GM19438 (cell line): Measurements from ENCODE around the gene GAB2.
"Not testable (repeated sequence)": the region's sequence is repeated elsewhere in the genome, so short reads cannot be mapped to it uniquely, and the experiment has no call there.

ENCODE experiments used
- ATAC-seq: cut with Tn5 transposase; IDR thresholded peaks from one replicate; pipeline ENCODE4 v1.9.1; 2021; ENCODE audit warnings: low read depth; ENCODE audit not compliant: unreplicated experiment

Gene GAB2

DNA sequence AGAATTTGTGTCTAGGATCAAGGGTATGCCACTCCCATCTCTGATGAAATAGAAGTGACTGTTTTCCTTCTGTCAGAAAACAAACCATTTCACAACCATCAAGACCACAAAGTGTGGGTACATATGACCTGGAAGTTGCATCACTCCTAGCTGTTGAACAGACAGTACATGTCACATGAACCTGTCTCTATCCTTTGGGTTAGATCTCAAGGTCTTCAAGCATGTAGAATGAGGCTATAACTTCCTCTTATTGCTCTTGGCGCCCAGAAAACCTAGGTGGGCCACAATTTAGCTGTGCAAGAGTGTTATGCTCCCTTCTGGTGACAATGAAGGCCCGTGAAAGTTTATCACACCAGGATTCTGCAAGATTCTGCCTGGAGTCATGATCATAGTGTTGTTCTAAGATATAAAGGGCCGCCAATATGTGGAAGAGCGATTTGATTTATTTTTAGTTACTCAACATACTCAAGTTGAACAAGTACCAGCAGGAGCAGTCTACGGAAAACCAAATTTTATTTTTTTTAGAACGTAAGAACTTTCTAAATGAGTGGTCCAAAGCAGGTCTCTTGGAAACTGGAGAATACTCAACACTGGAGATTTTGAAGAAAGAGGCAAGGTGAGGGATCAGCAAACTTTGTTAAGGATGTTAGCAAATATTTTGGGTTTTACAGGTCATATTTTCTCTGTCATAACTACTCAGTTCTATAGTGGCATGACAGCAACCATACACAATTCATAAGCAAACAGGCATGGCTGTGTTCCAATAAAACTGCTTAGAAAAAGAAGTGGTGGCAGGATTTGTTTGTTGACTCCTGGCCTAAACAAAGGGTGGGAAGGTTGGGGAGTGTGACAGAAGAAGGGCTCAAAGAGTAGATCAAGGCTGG lies 127.1 kb downstream of the GAB2 start:
- no peak for ATAC-seq

- no peak for ATAC-seq
Measured at GRCh38 chr11:78289552-78290292, 127.9 kb downstream of the GAB2 start.

DNA sequence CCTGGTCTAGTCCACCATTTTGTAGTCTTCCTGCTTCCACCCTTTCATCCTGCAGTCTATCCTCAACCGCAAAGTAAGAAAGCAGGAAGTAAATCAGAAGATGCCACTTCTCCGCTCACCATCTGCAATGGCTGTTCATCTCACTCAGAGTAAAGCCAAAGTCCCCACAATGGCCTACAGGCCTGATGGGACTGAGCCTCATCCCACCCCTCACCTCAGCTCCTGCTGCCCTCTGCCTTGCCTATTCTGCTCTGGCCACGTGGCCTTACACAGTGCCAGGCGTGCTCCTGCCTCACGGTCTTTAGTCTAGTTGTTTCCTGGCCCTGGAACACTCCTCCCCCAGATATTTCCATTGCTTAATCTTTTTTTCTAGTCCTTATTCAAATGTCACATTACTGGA lies 133.4 kb downstream of the GAB2 start:
- ATAC-seq = no peak

DNA sequence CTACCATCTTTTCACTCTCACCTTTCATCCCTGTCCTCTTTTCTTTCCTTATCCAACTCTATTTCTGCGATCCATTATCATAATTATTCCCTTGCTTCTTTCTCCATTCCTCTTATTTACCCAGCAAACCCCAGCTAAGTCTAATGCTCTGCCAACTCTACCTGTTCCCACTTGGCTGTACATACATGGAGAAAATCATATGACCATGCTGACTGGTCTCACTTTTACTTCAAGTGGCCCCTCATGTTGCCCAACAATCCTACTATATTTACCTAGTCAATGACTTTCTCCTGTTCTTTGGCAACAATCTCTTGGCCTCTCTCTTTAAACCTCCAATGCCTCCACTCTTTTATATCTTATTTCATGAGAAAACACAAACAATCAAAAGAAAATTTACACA lies 134.8 kb downstream of the GAB2 start:
- ATAC-seq = no peak

DNA sequence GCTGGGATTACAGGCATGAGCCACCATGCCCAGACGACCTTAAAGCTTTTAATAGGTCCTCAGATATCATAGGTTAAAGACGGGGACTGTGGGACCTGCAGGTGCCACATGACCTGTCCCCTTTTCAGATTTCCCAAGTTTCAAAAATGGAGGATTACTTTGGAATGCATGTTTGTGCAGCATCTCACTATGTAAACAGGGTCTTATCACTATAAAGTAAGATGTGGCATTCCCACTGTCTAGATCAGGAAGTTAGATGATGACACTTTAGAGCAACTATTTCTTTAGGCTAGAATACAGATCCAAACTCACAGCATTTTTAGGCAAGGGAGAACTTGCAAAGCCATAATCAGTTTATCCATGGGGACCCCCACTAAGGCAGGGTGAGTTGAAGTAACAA lies 136.1 kb downstream of the GAB2 start:
- ATAC-seq = no peak

DNA sequence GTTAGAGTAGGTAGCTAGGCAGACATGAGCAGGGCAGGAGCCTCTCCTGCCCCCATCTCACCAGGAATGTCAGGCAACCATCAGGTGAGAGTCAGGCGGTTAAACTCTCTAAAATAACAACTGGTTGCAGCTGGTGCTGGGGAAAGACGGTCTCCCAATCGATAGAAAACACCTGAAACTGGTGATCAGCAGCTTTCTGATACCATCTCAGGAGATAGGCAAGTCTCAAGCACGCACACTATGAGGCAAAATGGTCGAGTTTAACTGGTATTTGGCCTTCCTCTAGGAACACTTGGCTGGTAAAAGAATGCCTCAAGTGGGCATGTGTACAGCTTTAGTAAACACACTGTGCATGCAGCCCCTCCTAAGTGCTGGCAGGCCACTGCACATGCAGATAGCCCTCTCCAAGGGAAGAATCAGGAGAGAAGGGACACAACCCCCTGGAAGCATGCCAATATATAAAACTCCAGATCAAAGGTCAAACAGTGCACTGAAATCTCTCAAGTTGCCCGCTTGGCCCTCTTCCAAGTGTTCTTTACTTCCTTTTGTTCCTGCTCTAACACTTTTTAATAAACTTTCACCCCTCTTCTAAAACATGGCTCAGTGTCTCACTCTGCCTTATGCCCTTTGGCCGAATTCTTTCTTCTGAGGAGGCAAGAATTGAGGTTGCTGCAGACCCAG lies 140.2 kb downstream of the GAB2 start:
- ATAC-seq = no peak

GRCh38 chr11:78276311-78276710 lies 141.3 kb downstream of the GAB2 start:
- ATAC-seq = no peak

- ATAC-seq = no peak
Measured at GRCh38 chr11:78274739-78275138, 142.9 kb downstream of the GAB2 start.

DNA sequence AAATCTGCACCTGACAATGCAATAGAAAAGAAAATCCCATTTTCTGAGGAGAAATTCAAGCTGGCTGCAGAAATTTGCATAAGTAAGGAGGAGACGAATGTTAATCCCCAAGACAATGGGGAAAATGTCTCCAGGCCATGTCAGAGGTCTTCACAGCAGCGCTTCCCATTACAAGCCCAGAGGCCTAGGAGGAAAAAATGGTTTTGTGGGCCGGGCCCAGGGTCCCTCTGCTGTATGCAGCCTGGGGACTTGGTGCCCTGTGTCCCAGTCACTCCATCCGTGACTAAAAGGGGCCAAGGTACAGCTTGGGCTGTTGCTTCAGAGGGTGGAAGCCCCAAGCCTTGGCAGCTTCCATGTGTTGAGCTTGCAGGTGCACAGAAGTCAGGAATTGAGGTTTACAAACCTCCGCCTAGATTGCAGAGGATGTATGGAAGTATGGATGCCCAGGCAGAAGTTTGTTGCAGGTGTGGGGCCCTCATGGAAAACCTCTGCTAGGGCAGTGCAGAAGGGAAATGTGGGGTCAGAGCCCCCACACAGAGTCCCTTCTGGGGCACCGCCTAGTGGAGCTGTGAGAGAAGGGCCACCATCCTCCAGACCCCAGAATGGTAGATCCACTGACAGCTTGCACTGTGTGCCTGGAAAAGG lies 144.9 kb downstream of the GAB2 start:
- ATAC-seq = not testable (repeated sequence)

DNA sequence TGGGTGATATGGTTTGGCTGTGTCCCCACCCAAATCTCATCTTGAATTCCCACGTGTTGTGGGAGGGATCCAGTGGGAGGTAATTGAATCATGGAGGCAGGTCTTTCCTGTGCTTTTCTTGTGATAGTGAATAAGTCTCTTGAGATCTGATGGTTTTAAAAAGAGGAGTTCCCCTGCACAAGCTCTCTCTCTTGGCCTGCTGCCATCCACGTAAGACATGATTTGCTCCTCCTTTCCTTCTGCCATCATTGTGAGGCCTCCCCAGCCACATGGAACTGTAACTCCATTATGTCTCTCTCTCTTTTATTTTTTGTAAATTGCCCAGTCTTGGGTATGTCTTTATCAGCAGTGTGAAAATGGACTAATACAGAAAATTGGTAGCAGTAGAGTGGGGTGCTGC lies 145.8 kb downstream of the GAB2 start:
- ATAC-seq = not testable (repeated sequence)

GRCh38 chr11:78270971-78271370 lies 146.6 kb downstream of the GAB2 start:
- ATAC-seq = no peak

- no peak for ATAC-seq
Measured at GRCh38 chr11:78269806-78270205, 147.8 kb downstream of the GAB2 start.

GRCh38 chr11:78268591-78269410 lies 148.8 kb downstream of the GAB2 start:
- no peak for ATAC-seq

GRCh38 chr11:78266451-78266850 lies 151.2 kb downstream of the GAB2 start:
- ATAC-seq = no peak

GRCh38 chr11:78265326-78265725 lies 152.3 kb downstream of the GAB2 start:
- no peak for ATAC-seq

DNA sequence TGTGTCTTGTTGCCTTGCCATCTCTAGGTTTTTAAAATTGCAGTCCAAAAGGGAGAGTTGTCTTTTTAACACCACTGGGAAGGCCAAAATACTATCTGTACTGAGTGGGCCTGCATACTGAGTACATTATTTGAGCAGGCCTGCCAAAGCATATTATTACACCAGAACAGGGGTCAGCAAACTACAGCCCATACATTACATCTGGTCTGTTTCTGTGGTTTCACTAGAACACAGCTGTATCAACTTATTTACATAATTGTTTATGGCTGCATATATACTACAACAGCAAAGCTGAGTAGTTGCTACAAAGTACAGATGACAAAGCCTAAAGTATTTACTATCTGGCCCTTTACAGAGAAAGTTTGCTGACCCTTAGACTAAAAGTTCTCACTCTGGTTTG lies 154.9 kb downstream of the GAB2 start:
- ATAC-seq = no peak

GRCh38 chr11:78262238-78262637 lies 155.4 kb downstream of the GAB2 start:
- ATAC-seq = no peak

DNA sequence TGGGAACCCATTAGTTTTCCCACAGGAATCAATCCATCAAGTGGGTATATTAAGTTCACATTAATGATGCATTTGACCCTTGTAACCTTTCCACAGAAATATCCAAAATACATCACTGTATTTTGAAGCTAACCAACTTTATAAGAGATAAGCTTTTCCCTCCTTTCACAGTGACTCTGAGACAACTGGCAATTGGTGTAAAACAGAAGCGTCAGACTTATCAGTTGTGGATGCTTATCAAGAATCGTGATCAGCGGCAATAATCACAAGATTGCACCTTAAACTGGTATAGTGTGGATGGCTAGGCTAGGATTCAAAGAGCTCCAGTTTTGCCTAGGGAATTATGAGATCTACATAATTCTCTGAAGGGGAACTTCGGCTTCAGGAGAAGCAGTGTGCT lies 155.8 kb downstream of the GAB2 start:
- no peak for ATAC-seq

GRCh38 chr11:78261367-78261766 lies 156.3 kb downstream of the GAB2 start:
- ATAC-seq = no peak
